GM18909 (cell line): ENCODE results near the gene RHOBTB3.
"Not testable (repeated sequence)": the region's sequence is repeated elsewhere in the genome, so short reads cannot be mapped to it uniquely, and the experiment has no call there.

Experiments
- ATAC-seq: cut with Tn5 transposase; IDR thresholded peaks from one replicate; pipeline ENCODE4 v1.9.1; 2021; ENCODE audit warnings: mild to moderate bottlenecking; ENCODE audit not compliant: unreplicated experiment, poor library complexity

RHOBTB3 gene

GRCh38 chr5:95730730-95731570 lies at the start of gene RHOBTB3:
TSS of gene RHOBTB3 (plus strand) at chr5:95731336. CDS start at chr5:95731683, 347 bp downstream.
- peak; percentile 56 for ATAC-seq

DNA sequence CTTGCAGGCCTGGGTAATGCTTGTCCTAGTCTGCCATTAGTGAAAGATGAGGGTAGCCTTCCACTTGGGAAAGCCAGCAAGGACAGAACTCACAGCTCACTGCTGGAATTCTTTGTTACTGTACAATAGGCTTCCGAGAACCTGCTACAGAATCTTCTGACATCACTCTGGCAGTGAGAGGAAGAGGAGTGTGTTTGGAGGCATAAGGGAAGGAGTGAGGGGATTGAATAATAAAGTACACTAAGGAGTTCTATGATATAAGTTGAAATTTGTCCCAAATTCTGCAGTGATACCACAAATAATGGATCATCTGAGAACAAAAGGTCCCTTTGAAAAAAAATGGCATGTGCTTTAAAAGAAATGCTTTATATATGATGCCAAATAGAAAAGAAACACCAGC lies 48.2 kb upstream of the RHOBTB3 start, which contains the start of gene SPATA9:
Gene SPATA9, minus strand, starts transcription at position 101 of the 400 bp plus-strand sequence. CDS start 137 bp downstream, outside the sequence.
- no peak for ATAC-seq

DNA sequence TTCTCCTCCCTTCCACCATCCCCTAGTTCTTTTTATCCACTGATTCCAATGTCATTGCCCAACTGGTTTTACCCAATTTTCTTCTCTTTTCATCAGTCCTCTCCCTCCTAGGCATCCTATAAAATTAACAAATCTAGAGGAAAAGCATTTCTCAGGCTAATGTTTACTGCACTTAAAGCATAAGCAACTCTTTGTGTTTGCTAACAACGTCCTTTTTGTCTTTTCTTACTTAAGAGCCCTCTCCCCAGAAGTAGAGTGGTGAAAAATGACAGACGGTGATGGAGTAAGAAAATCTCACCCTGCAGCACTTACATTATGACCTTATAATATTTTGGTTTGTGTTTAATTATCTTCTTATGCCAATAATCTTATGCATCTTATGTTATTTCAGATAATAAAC lies 46.8 kb upstream of the RHOBTB3 start:
- ATAC-seq, result no peak

- no peak for ATAC-seq
Observed at GRCh38 chr5:95686651-95687050, 44.5 kb upstream of the RHOBTB3 start.

DNA sequence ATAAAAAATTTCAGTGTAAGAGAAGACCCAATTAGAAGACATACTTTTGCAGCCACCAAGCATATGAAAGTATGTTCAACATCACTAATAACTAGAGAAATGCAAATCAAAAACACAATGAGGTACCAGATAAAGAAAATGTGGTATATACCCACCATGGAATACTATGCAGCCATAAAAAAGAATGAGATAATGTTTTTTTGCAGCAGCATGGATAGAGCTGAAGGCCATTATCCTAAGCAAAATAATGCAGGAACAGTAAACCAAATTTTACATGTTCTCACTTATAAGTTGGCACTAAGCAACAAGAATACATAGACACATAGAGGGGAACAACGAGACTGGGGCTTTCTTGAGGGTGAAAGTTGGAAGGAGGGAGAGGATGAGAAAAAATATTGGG lies 41.5 kb upstream of the RHOBTB3 start:
- no peak for ATAC-seq

- no peak for ATAC-seq
Observed at GRCh38 chr5:95690333-95690732, 40.8 kb upstream of the RHOBTB3 start.

DNA sequence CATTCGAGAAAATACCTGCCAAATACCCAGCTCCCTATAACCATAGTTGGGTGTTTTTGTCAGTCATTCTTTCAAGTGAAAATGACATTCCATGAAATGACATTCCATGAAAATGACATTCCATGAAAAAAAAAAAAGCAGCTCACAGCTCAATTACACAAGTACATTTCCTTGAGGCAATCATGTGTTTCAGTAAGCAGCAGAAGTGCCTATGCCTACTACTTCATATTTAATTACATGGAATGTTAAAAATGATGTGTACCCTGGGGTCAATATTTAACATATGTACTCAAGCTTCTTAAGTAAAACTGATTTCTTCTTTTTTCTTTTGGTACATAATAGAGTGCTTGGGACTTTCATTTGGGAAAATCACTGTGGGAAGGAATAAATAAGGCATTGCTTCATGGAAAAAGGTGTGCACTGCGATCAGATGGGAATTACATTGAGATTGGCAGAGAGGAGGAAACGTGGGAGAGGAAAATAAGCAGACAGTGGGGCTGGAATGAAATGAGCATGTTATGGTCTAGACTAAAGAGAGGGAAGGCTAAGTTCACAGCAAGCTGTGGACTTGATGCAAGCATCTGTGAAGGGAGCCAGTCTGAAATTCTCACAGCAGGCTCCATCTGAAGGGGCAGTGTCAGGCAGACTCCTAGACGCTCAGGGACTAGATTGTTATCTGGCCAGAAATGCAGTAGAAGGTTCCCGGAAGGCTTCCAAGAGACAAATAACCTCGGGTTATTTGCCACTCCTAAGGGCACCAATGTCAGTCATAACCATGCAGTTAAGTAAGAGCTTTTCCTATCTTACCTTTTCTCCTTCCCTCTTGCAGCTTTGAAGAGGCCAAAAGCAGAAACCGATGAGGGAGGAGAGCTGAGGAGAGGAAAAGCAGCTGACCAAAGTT lies 33.1 kb upstream of the RHOBTB3 start:
- ATAC-seq, result no peak

GRCh38 chr5:95699337-95699736 lies 31.8 kb upstream of the RHOBTB3 start:
- no peak for ATAC-seq

GRCh38 chr5:95701074-95701473 lies 30.1 kb upstream of the RHOBTB3 start:
- ATAC-seq, result no peak

GRCh38 chr5:95704150-95704549 lies 27.0 kb upstream of the RHOBTB3 start:
- ATAC-seq, result no peak

DNA sequence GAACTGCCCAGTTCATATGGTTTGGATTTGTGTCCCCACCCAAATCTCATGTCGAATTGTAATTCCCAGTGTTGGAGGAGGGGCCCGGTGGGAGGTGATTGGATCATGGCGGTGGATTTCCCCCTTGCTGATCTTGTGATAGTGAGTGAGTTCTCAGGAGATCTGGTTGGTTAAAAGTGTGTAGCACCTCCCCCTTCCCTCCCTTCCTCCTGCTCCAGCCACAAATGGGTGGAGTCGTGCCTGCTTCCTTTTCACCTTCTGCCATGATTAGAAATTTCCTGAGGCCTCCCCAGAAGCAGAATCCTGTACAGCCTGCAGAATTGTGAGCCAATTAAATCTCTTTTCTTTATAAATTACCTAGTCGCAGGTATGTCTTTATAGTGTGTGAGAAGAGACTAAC lies 24.9 kb upstream of the RHOBTB3 start:
- ATAC-seq, result not testable (repeated sequence)

GRCh38 chr5:95707055-95707454 lies 24.1 kb upstream of the RHOBTB3 start:
- ATAC-seq, result no peak

- not testable (repeated sequence) for ATAC-seq
Observed at GRCh38 chr5:95707534-95708188, 23.5 kb upstream of the RHOBTB3 start.

- no peak for ATAC-seq
Observed at GRCh38 chr5:95708876-95709275, 22.3 kb upstream of the RHOBTB3 start.

DNA sequence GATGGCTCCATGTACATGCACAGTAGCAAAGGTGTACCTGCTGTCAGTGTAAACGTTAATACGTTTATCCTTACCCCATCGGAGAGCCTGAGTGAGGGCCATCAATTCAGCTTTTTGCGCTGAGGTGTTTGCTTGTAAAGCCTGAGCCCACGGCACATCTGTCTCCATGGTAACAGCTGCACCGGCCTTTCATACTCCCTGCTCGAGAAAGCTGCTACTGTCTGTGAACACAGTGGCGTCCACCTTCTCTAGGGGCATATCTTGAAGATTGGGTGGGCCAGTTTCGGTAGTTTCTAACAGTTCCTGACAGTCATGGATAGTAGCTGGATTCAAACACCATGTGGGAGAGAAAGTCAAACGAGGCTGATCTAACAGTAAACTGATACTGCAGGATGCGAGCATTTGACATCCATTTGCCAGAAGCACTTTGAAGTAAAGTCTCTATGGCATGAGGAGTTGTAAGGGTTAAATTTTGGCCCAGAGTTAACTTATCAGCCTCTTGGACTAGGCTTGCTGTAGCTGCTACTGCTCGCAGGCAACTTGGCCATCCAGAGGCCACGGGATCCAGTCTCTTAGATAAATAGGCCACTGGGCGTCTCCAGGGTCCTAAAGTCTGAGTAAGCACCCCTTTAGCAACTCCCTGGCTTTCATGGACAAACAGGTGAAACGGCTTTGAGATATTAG lies 21.0 kb upstream of the RHOBTB3 start:
- ATAC-seq, result no peak

DNA sequence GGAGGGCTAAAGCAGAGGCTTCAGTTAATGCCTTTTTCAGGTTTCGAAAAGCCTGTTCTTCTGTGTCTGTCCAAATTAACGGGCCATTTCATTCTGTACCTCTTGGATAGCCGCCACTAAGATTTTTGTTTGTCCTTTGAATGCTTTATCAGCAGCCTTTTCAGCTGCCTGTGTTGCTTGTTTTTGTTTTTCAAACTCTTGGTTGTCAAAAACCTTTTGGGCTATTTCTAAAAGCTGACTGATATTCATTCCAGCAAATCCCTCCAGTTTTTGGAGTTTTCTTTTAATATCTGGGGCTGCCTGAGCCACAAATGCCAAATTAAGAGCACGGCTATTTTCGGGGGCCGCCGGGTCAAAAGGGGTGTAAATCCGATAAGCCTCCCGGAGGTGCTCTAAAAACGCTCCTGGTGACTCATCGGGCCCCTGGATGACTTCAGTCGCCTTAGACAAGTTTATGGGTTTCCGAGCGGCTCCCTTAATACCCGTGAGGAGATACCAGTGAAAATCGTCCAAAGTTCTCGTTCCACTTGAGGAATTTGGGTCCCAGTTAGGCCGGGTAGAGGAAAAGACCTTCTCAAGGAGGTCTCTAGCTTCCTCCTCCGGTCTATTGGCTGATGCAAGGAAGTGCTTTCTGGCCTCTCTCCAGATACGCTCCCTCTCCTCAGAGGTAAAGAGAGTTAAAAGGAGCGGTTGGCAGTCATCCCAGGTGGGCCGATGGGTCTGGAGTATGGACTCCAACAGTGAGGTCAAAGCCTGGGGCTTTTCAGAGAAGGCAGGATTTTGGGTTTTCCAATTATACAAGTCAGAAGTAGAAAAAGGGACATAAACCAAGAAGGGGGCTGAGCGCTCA lies 20.3 kb upstream of the RHOBTB3 start:
- ATAC-seq, result not testable (repeated sequence)

DNA sequence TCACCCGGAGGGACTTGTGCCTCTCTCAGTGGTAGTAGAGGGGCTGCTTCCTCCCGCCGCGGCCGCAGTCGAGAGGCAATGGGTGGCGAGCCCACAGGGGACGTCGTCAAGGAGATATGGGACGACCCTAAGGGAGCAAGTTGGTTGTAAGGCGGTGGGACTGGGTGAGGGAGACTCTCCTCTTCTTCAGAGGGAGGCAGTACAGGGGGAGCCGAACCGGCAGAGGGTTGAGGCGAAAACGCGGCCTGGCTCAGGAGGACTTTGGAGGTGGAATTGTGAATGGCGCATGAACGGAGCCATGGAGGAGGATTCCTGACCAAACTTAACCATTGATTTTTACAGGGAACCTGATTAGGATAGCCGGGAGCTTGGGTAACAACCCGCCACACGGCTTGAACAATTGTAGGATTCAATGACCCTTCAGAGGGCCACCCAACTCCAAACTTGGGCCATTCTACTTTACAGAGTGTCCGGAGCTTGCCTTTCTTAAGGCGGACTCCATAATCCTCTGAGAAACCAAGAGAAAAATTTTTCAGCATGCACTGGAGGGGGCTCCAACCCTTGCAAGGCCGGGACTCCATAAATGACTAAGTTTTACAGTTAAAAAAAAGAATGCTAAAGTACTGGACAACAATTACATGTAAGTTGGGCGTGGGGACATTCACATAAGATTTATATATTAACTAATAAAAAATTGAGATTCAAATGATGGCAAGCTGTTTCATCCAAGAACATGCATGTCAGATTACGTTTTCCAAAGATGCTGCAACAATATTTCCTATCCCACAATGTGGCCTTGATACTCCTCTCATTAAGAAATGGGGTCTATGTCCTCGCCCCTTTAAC lies 19.4 kb upstream of the RHOBTB3 start:
- no peak for ATAC-seq

DNA sequence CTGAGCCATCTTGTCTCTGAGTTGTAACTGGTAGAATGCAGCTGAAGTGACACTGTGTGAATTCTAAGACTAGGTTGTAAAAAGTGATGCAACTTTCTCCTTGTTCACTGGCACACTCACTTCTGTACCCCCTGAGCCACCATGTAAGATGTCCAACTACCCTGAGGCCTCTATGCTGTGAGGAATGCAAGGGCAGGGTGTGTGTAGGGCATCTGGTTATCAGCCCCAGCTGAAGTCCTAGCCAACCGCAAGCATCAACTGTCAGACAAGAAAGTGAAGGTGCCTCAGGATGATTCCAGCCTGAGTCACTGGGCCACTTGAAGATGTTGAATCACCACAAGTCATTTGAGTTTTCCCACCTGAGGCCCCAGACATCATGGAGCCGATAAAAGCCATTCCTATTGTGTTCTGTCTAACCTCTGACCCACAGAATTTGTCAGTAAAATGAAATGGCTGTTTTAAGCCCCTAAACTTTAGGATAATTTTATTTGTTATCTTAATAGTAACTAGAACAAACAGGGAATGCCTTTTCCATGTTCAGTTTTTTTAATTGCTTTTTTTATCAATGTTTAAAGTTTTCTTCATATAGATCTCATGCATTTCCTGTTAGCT lies 18.7 kb upstream of the RHOBTB3 start:
- no peak for ATAC-seq
